GM23338 (cell line): Measurements from ENCODE around the gene DAB1. TPM values are rescaled to one million over a fixed set of nuclear protein-coding genes. Genes with fewer than 3 reads are reported as not detected.

Source experiments
- ATAC-seq: fragments of 200-7000 bp; cut with Tn5 transposase; 3 replicates; pipeline ENCODE4 v1.9.1; 2020
- DNase-seq: peaks from one replicate; pipeline ENCODE4 v3.0.0-alpha.2; 2015; ENCODE audit warnings: low spot score
- H2AFZ ChIP-seq: fragments of 200-600 bp; sonication (generic); 2 replicates; pipeline ENCODE4 v1.8.0; 2016; ENCODE audit warnings: antibody characterized with exemption, mild to moderate bottlenecking, moderate library complexity
- H3F3A ChIP-seq: fragments of 200-600 bp; sonication (generic); replicated peaks from 2 replicates; pipeline ENCODE4 v1.8.0; 2017; ENCODE audit warnings: antibody characterized with exemption, mixed run types, low read depth
- H3K27ac ChIP-seq: fragments of 200-600 bp; sonication (generic); 2 replicates; pipeline ENCODE4 v1.6.1; 2016; ENCODE audit warnings: low read depth
- H3K27me3 ChIP-seq: fragments of 200-600 bp; sonication (generic); 2 replicates; pipeline ENCODE4 v1.8.0; 2016; ENCODE audit warnings: mild to moderate bottlenecking, mixed run types, moderate library complexity; ENCODE audit not compliant: insufficient read depth
- H3K36me3 ChIP-seq: fragments of 200-600 bp; sonication (generic); 2 replicates; pipeline ENCODE4 v1.8.0; 2016; ENCODE audit warnings: mild to moderate bottlenecking; ENCODE audit not compliant: insufficient read depth
- H3K4me1 ChIP-seq: fragments of 200-600 bp; sonication (generic); 2 replicates; pipeline ENCODE4 v1.8.0; 2016; ENCODE audit warnings: mild to moderate bottlenecking, moderate library complexity; ENCODE audit not compliant: insufficient read depth
- H3K4me2 ChIP-seq: fragments of 200-600 bp; sonication (generic); 2 replicates; pipeline ENCODE4 v1.7.1; 2017; ENCODE audit warnings: mixed run types
- H3K4me3 ChIP-seq: fragments of 200-600 bp; sonication (generic); 2 replicates; pipeline ENCODE4 v1.6.1; 2016; ENCODE audit warnings: mixed run types
- H3K79me2 ChIP-seq: fragments of 200-600 bp; sonication (generic); replicated peaks from 2 replicates; pipeline ENCODE4 v1.8.0; 2017; ENCODE audit warnings: mild to moderate bottlenecking; ENCODE audit not compliant: insufficient read depth
- H3K9me2 ChIP-seq: fragments of 200-600 bp; sonication (generic); 2 replicates; pipeline ENCODE4 v1.8.0; 2017; ENCODE audit not compliant: insufficient read depth
- H4K20me1 ChIP-seq: fragments of 200-600 bp; sonication (generic); replicated peaks from 2 replicates; pipeline ENCODE4 v1.8.0; 2017; ENCODE audit warnings: mild to moderate bottlenecking; ENCODE audit not compliant: insufficient read depth
- H3K27ac Mint-ChIP-seq: 2 replicates; pipeline ENCODE4 v1.8.0; 2020; ENCODE audit warnings: inconsistent platforms, mild to moderate bottlenecking, moderate library complexity, mixed read lengths
- H3K27me3 Mint-ChIP-seq: 3 replicates; pipeline ENCODE4 v1.8.0; 2022; ENCODE audit warnings: low read depth, mild to moderate bottlenecking, moderate library complexity, mixed read lengths, inconsistent platforms; ENCODE audit not compliant: insufficient read depth, poor library complexity
- H3K36me3 Mint-ChIP-seq: 3 replicates; pipeline ENCODE4 v1.8.0; 2021; ENCODE audit warnings: low read depth, mild to moderate bottlenecking, inconsistent platforms, moderate library complexity, mixed read lengths
- H3K4me1 Mint-ChIP-seq: 3 replicates; pipeline ENCODE4 v1.8.0; 2020; ENCODE audit warnings: mild to moderate bottlenecking, inconsistent platforms, mixed read lengths
- H3K4me3 Mint-ChIP-seq: 3 replicates; pipeline ENCODE4 v1.8.0; 2021; ENCODE audit warnings: moderate library complexity, mild to moderate bottlenecking, inconsistent platforms, mixed read lengths
- H3K9me3 Mint-ChIP-seq: 3 replicates; pipeline ENCODE4 v1.8.0; 2020; ENCODE audit warnings: moderate library complexity, mild to moderate bottlenecking, inconsistent platforms, mixed read lengths
- CREB1 ChIP-seq: fragments of 250-450 bp; sonication (Bioruptor Pico); IDR thresholded peaks from 2 replicates; pipeline ENCODE4 v1.5.0; 2020; ENCODE audit warnings: low read depth, mild to moderate bottlenecking, moderate library complexity
- ETS1 ChIP-seq: IDR thresholded peaks from 2 replicates; pipeline ENCODE4 v1.6.1; 2016; ENCODE audit warnings: antibody characterized with exemption
- EZH2 ChIP-seq: fragments of 200-600 bp; sonication (generic); IDR thresholded peaks from one replicate; pipeline ENCODE4 v1.8.0; 2017; ENCODE audit warnings: antibody characterized with exemption, mild to moderate bottlenecking, low read depth; ENCODE audit not compliant: unreplicated experiment
- EZH2phosphoT487 ChIP-seq: fragments of 200-600 bp; sonication (generic); IDR thresholded peaks from one replicate; pipeline ENCODE4 v1.8.1; 2018; ENCODE audit warnings: antibody characterized with exemption; ENCODE audit not compliant: unreplicated experiment
- JUNB ChIP-seq: IDR thresholded peaks from one replicate; pipeline ENCODE4 v1.6.1; 2016; ENCODE audit warnings: antibody characterized with exemption; ENCODE audit not compliant: unreplicated experiment
- NANOG ChIP-seq: IDR thresholded peaks from 2 replicates; pipeline ENCODE4 v1.6.1; 2016; ENCODE audit warnings: antibody characterized with exemption, borderline replicate concordance
- POLR2AphosphoS5 ChIP-seq: IDR thresholded peaks from 2 replicates; pipeline ENCODE4 v1.6.1; 2016; ENCODE audit warnings: antibody characterized with exemption, low read depth
- STAT1 ChIP-seq: IDR thresholded peaks from one replicate; pipeline ENCODE4 v1.6.1; 2016; ENCODE audit warnings: antibody characterized with exemption; ENCODE audit not compliant: unreplicated experiment
- ZNF114 ChIP-seq: fragments of 250-450 bp; sonication (Bioruptor Pico); IDR thresholded peaks from 2 replicates; pipeline ENCODE4 v1.5.0; 2020; ENCODE audit warnings: mild to moderate bottlenecking, moderate library complexity
- ZNF331 ChIP-seq: fragments of 250-450 bp; sonication (Bioruptor Pico); IDR thresholded peaks from 2 replicates; pipeline ENCODE4 v1.5.0; 2020; ENCODE audit warnings: low read depth, mild to moderate bottlenecking, moderate library complexity
- polyA plus RNA-seq: library from polyadenylated mRNA; unstranded; fragments of >200 nt; fragmentation: Nextera tagmentation; extraction: Ambion mirVana; gene quantifications from 2 replicates; pipeline ENCODE4 v1.2.1, GENCODE V29; 2016
- total RNA-seq: library from RNA; depleted of rRNA; stranded (reverse); fragments of >200 nt; shearing (Covaris generic); gene quantifications from 2 replicates; pipeline ENCODE4 v1.2.3, GENCODE V29; 2014
- TF ChIP-seq, protein P1 (sequence below), 2 experiments: fragments of 200-600 bp in 1 of 2; sonication (generic) in 1 of 2; conservative IDR thresholded peaks; 2 replicates each; pipeline versions ENCODE4 v1.5.1 to v1.6.1; 2016 to 2017; ENCODE audit warnings: antibody characterized with exemption in 2 of 2, low read depth in 2 of 2, mild to moderate bottlenecking in 2 of 2, moderate library complexity in 1 of 2
- TF ChIP-seq, protein P2 (sequence below): fragments of 250-450 bp; sonication (Bioruptor Pico); IDR thresholded peaks from 2 replicates; pipeline ENCODE4 v1.5.0; 2020; ENCODE audit warnings: mild to moderate bottlenecking, moderate library complexity
- TF ChIP-seq, protein P3 (sequence below): IDR thresholded peaks from one replicate; pipeline ENCODE4 v1.6.1; 2018; ENCODE audit warnings: antibody characterized with exemption; ENCODE audit not compliant: unreplicated experiment

DAB1 gene
- total and polyA plus RNA-seq, 2 experiments from 2014 or later = 12.8 to 14.5 TPM

DNA sequence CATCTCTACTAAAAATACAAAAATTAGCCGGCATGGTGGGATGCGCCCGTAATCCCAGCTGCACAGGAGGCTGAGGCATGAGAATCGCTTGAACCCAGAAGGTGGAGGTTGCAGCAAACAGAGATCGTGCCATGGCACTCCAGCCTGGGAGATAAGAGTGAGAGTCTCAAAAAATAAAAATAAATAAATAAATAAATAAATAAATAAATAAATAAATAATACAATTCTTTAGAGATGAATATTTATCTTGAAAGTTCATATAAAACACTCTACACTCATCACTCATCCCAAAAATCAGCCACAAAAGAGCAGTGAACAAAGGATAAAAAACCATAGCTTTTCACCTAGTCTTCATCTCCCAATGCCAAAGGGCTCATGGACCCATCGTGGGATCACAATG is 295.9 kb downstream of the DAB1 start:
- Histone ChIP-seq H3K36me3 (no peaks in the 10 kb centered on the region), H3K27me3 (no peaks in the 10 kb centered on the region), H3F3A (no peaks in the 10 kb centered on the region), H2AFZ (no peak overlapping the region), H3K9me2 (no peaks in the 10 kb centered on the region), H3K4me1 (no peaks in the 10 kb centered on the region; the same call in 1 of the 2 replicates), H3K79me2 (no peaks in the 10 kb centered on the region), H3K27ac (no peak overlapping the region), H4K20me1 (no peaks in the 10 kb centered on the region), H3K4me3 (no peak overlapping the region), H3K4me2 (no peak overlapping the region)
- TF ChIP-seq POLR2AphosphoS5 (no peak), EZH2 (no peak), ZNF114 (CRISPR knock-in tag) (no peak), STAT1 (no peak), JUNB (no peak), NANOG (no peak), EZH2phosphoT487 (no peak), ZNF331 (CRISPR knock-in tag) (no peak), ETS1 (no peak), CREB1 (CRISPR knock-in tag) (no peak)
- TF ChIP-seq, protein P1, sequence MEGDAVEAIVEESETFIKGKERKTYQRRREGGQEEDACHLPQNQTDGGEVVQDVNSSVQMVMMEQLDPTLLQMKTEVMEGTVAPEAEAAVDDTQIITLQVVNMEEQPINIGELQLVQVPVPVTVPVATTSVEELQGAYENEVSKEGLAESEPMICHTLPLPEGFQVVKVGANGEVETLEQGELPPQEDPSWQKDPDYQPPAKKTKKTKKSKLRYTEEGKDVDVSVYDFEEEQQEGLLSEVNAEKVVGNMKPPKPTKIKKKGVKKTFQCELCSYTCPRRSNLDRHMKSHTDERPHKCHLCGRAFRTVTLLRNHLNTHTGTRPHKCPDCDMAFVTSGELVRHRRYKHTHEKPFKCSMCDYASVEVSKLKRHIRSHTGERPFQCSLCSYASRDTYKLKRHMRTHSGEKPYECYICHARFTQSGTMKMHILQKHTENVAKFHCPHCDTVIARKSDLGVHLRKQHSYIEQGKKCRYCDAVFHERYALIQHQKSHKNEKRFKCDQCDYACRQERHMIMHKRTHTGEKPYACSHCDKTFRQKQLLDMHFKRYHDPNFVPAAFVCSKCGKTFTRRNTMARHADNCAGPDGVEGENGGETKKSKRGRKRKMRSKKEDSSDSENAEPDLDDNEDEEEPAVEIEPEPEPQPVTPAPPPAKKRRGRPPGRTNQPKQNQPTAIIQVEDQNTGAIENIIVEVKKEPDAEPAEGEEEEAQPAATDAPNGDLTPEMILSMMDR (conservative IDR thresholded peaks at IDR 0.05; ENCODE audit: low read depth in 2 of 2) = no peak
- TF ChIP-seq, protein P2, sequence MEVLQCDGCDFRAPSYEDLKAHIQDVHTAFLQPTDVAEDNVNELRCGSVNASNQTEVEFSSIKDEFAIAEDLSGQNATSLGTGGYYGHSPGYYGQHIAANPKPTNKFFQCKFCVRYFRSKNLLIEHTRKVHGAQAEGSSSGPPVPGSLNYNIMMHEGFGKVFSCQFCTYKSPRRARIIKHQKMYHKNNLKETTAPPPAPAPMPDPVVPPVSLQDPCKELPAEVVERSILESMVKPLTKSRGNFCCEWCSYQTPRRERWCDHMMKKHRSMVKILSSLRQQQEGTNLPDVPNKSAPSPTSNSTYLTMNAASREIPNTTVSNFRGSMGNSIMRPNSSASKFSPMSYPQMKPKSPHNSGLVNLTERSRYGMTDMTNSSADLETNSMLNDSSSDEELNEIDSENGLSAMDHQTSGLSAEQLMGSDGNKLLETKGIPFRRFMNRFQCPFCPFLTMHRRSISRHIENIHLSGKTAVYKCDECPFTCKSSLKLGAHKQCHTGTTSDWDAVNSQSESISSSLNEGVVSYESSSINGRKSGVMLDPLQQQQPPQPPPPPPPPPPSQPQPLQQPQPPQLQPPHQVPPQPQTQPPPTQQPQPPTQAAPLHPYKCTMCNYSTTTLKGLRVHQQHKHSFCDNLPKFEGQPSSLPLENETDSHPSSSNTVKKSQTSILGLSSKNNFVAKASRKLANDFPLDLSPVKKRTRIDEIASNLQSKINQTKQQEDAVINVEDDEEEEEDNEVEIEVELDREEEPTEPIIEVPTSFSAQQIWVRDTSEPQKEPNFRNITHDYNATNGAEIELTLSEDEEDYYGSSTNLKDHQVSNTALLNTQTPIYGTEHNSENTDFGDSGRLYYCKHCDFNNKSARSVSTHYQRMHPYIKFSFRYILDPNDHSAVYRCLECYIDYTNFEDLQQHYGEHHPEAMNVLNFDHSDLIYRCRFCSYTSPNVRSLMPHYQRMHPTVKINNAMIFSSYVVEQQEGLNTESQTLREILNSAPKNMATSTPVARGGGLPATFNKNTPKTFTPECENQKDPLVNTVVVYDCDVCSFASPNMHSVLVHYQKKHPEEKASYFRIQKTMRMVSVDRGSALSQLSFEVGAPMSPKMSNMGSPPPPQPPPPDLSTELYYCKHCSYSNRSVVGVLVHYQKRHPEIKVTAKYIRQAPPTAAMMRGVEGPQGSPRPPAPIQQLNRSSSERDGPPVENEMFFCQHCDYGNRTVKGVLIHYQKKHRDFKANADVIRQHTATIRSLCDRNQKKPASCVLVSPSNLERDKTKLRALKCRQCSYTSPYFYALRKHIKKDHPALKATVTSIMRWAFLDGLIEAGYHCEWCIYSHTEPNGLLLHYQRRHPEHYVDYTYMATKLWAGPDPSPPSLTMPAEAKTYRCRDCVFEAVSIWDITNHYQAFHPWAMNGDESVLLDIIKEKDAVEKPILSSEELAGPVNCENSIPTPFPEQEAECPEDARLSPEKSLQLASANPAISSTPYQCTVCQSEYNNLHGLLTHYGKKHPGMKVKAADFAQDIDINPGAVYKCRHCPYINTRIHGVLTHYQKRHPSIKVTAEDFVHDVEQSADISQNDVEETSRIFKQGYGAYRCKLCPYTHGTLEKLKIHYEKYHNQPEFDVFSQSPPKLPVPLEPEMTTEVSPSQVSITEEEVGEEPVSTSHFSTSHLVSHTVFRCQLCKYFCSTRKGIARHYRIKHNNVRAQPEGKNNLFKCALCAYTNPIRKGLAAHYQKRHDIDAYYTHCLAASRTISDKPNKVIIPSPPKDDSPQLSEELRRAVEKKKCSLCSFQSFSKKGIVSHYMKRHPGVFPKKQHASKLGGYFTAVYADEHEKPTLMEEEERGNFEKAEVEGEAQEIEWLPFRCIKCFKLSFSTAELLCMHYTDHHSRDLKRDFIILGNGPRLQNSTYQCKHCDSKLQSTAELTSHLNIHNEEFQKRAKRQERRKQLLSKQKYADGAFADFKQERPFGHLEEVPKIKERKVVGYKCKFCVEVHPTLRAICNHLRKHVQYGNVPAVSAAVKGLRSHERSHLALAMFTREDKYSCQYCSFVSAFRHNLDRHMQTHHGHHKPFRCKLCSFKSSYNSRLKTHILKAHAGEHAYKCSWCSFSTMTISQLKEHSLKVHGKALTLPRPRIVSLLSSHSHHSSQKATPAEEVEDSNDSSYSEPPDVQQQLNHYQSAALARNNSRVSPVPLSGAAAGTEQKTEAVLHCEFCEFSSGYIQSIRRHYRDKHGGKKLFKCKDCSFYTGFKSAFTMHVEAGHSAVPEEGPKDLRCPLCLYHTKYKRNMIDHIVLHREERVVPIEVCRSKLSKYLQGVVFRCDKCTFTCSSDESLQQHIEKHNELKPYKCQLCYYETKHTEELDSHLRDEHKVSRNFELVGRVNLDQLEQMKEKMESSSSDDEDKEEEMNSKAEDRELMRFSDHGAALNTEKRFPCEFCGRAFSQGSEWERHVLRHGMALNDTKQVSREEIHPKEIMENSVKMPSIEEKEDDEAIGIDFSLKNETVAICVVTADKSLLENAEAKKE (CRISPR knock-in tag) = no peak
- TF ChIP-seq, protein P3, sequence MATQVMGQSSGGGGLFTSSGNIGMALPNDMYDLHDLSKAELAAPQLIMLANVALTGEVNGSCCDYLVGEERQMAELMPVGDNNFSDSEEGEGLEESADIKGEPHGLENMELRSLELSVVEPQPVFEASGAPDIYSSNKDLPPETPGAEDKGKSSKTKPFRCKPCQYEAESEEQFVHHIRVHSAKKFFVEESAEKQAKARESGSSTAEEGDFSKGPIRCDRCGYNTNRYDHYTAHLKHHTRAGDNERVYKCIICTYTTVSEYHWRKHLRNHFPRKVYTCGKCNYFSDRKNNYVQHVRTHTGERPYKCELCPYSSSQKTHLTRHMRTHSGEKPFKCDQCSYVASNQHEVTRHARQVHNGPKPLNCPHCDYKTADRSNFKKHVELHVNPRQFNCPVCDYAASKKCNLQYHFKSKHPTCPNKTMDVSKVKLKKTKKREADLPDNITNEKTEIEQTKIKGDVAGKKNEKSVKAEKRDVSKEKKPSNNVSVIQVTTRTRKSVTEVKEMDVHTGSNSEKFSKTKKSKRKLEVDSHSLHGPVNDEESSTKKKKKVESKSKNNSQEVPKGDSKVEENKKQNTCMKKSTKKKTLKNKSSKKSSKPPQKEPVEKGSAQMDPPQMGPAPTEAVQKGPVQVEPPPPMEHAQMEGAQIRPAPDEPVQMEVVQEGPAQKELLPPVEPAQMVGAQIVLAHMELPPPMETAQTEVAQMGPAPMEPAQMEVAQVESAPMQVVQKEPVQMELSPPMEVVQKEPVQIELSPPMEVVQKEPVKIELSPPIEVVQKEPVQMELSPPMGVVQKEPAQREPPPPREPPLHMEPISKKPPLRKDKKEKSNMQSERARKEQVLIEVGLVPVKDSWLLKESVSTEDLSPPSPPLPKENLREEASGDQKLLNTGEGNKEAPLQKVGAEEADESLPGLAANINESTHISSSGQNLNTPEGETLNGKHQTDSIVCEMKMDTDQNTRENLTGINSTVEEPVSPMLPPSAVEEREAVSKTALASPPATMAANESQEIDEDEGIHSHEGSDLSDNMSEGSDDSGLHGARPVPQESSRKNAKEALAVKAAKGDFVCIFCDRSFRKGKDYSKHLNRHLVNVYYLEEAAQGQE = no peak
- H3K27me3 Mint-ChIP-seq = no peaks in the 10 kb centered on the region
- DNase-seq (no peak), ATAC-seq (no peak)
- no peaks in the 10 kb centered on the region for H3K36me3 Mint-ChIP-seq
- peaks cover 8% of the 10 kb centered on the region for H3K4me1 Mint-ChIP-seq
- no peaks in the 10 kb centered on the region for H3K9me3 Mint-ChIP-seq
- no peak overlapping the region for H3K27ac Mint-ChIP-seq
- H3K4me3 Mint-ChIP-seq = no peak overlapping the region
